Skin of body (tissue), 2 donors: Measurements from ENCODE around the gene OR10AG1. TPM values are rescaled to one million over a fixed set of nuclear protein-coding genes. Genes with fewer than 3 reads are reported as not detected.

Source experiments
- DNase-seq: peaks from one replicate; lab custom pipeline; 2025; lab: John Stamatoyannopoulos, UW
- total RNA-seq: library from RNA; depleted of rRNA; stranded (reverse); fragments of >200 nt; gene quantifications from one replicate; pipeline ENCODE4 v1.2.3, GENCODE V29; 2014

The OR10AG1 gene
- total RNA-seq = not detected

- DNase-seq = no peak
These were observed at the start of gene OR10AG1 for GRCh38 chr11:55969845-55970244. TSS of gene OR10AG1 (minus strand) at chr11:55969945. CDS start at chr11:55969907, 38 bp downstream.

GRCh38 chr11:56013805-56014204 lies 44.1 kb upstream of the OR10AG1 start:
- DNase-seq = no peak

- DNase-seq = no peak
These were observed 41.0 kb upstream of the OR10AG1 start for GRCh38 chr11:56010716-56011115.

GRCh38 chr11:55994525-55994924 lies 24.8 kb upstream of the OR10AG1 start, which contains the start of gene OR5F1:
TSS of gene OR5F1 (minus strand) at chr11:55994625. CDS start at chr11:55994625, 0 bp downstream.
- DNase-seq = no peak

- DNase-seq = no peak
These were observed 1.2 kb upstream of the OR10AG1 start for GRCh38 chr11:55970935-55971334.

- DNase-seq = no peak
These were observed 1.8 kb downstream of the OR10AG1 start for GRCh38 chr11:55967914-55968313.

GRCh38 chr11:55966391-55966790 lies 3.4 kb downstream of the OR10AG1 start:
- no peak for DNase-seq

GRCh38 chr11:55956521-55956920 lies 13.2 kb downstream of the OR10AG1 start:
- DNase-seq = no peak

GRCh38 chr11:55949330-55949729 lies 20.4 kb downstream of the OR10AG1 start:
- DNase-seq = no peak

- DNase-seq = no peak
These were observed 26.9 kb downstream of the OR10AG1 start for GRCh38 chr11:55942785-55943392.

GRCh38 chr11:55936300-55936699 lies 33.4 kb downstream of the OR10AG1 start, which contains the start of gene OR5I1:
TSS of gene OR5I1 (minus strand) at chr11:55936400. CDS start at chr11:55936400, 0 bp downstream.
- DNase-seq = no peak

- DNase-seq = no peak
These were observed 49.2 kb downstream of the OR10AG1 start for GRCh38 chr11:55920537-55920936.

Other genes starting within 250 kb of the OR10AG1 start
- not detected for gene OR5D13, start 196.5 kb downstream of the OR10AG1 start, total RNA-seq
- gene OR5D14, start 174.4 kb downstream of the OR10AG1 start, total RNA-seq = not detected
- gene OR5L1, start 158.6 kb downstream of the OR10AG1 start, total RNA-seq = not detected
- not detected for gene OR5D18, start 150.3 kb downstream of the OR10AG1 start, total RNA-seq
- gene OR5L2, start 142.7 kb downstream of the OR10AG1 start, total RNA-seq = not detected
- not detected for gene OR5D16, start 131.2 kb downstream of the OR10AG1 start, total RNA-seq
- gene TRIM51, start 86.6 kb downstream of the OR10AG1 start, total RNA-seq = not detected
- not detected for gene OR5W2, start 55.4 kb downstream of the OR10AG1 start, total RNA-seq
- gene OR5I1, start 33.5 kb downstream of the OR10AG1 start, total RNA-seq = not detected
- not detected for gene OR5F1, start 24.7 kb upstream of the OR10AG1 start, total RNA-seq
- not detected for gene OR5AS1, start 57.7 kb upstream of the OR10AG1 start, total RNA-seq
- not detected for gene OR8I2, start 123.4 kb upstream of the OR10AG1 start, total RNA-seq
- gene OR8H2, start 133.7 kb upstream of the OR10AG1 start, total RNA-seq = not detected
- not detected for gene OR8H3, start 152.4 kb upstream of the OR10AG1 start, total RNA-seq
- not detected for gene OR8J3, start 170.3 kb upstream of the OR10AG1 start, total RNA-seq
- not detected for gene OR8K5, start 190.4 kb upstream of the OR10AG1 start, total RNA-seq
- gene OR5J2, start 206.7 kb upstream of the OR10AG1 start, total RNA-seq = not detected